Measurements from ENCODE around the gene TM7SF2. TPM values are rescaled to one million over a fixed set of nuclear protein-coding genes. Genes with fewer than 3 reads are reported as not detected.

The TM7SF2 gene
- total RNA-seq, 1 experiment from 2014 or later = 37.8 TPM

DNA sequence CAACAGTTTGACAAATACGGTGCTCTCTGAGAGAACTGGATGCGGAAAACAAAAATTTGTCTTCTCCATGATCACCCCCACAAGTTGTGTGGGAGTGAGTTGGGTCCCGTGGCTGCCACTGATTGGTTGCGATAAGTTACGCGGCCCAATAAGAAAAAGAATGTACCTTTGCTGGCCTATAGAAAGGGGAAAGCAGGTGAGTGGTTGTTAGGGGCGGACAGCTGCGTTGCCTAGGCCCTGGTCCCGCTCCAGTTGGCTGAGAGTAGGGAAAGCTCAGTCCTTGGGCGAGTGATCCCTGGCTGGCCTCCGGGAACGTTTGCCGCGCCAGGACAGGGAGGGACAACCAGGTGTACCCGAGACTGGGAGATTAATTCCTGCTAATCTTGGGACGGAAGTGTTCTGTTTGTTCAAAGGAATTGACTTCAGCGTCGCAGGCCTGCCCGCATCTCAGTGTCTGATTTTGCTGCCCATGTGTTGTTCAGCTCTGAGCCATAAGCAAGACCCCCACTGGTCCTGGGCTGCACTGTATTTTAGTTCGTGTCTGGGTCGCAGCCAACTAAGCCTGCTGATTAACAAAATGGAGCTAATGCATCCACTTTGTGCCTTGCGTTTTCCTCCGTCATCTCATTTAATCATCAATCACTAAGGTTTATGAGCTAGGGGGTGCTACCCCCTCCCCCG, 23.4 kb downstream of the TM7SF2 start:
- peak; percentile 98 for DNase-seq (ENCODE audit: low spot score)
- no peaks in the 10 kb centered on the region for H3K9me3 ChIP-seq (ENCODE audit: low read depth, low read length, poor library complexity, severe bottlenecking)
- peaks cover 17% of the 10 kb centered on the region for H3K4me1 ChIP-seq (ENCODE audit: insufficient read depth, low read length, poor library complexity, severe bottlenecking)
- H3K36me3 ChIP-seq (ENCODE audit: insufficient read depth, low read length, poor library complexity, severe bottlenecking) = peaks cover 28% of the 10 kb centered on the region
- H3K27me3 ChIP-seq (replicated peaks; ENCODE audit: insufficient read depth, low read depth, low read length, poor library complexity) = peaks cover 3% of the 10 kb centered on the region
- TF ChIP-seq, protein P1, sequence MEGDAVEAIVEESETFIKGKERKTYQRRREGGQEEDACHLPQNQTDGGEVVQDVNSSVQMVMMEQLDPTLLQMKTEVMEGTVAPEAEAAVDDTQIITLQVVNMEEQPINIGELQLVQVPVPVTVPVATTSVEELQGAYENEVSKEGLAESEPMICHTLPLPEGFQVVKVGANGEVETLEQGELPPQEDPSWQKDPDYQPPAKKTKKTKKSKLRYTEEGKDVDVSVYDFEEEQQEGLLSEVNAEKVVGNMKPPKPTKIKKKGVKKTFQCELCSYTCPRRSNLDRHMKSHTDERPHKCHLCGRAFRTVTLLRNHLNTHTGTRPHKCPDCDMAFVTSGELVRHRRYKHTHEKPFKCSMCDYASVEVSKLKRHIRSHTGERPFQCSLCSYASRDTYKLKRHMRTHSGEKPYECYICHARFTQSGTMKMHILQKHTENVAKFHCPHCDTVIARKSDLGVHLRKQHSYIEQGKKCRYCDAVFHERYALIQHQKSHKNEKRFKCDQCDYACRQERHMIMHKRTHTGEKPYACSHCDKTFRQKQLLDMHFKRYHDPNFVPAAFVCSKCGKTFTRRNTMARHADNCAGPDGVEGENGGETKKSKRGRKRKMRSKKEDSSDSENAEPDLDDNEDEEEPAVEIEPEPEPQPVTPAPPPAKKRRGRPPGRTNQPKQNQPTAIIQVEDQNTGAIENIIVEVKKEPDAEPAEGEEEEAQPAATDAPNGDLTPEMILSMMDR (conservative IDR thresholded peaks at IDR 0.05; ENCODE audit: low read depth, low read length) = no peak
- no peak for TF ChIP-seq EZH2 (IDR thresholded peaks at IDR 0.05; ENCODE audit: borderline replicate concordance, low read depth, low read length, poor library complexity, severe bottlenecking)
- CTCF ChIA-PET = interaction anchor here (1.0 kb wide), 2 partner anchors 18 to 23 kb away, joined by 3 read pairs; partner anchors contain the start of genes TM7SF2 and ZNHIT2
- TSS peak; percentile 89 for BruUV-seq (replicated peaks)
- peak overlapping the region; percentile 99 for H3K27ac ChIP-seq (ENCODE audit: low read depth, low read length, poor library complexity, severe bottlenecking)
- POLR2A ChIA-PET (ENCODE audit: low non-redundant PET) = interaction anchor here (0.5 to 1.4 kb wide), 4 partner anchors 13 to 196 kb away, joined by 3 to 6 read pairs (median 5); partner anchors contain the start of genes CAPN1, CDCA5, FAU and MRPL49
- intact Hi-C loops (cut with micrococcal nuclease; ENCODE audit: unreplicated experiment) = no loop called here
- H3K4me3 ChIP-seq (ENCODE audit: low read depth, low read length, poor library complexity, severe bottlenecking) = peak overlapping the region; percentile 70

DNA sequence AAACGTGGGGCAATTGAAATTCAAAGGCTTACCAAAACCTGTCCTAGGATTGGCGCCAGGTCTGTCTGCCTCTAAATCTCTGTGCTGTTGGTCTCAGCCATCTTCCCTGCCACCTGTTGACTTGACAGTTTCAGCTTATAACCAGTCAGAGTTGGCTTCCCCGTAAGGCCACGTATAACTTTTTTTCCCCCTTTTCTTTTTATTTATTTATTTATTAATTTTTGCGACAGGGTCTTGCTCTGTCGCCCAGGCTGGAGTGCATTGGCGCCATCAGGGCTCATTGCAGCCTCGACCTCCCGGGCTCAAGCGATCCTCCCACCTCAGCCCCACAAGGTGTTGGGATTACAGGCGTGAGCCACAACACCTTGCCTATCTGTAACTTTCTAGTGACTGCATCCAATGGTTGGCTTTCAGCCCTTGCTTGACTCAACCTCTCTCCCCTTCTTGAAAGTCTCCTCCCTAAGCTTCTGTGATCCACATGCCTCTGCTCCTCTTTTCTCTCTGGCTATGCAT, 24.0 kb downstream of the TM7SF2 start:
- no TSS peak for BruUV-seq (replicated peaks)
- ChIA-PET CTCF (interaction anchor here (1.0 kb wide), 2 partner anchors 18 to 24 kb away, joined by 3 read pairs; partner anchors contain the start of genes TM7SF2 and ZNHIT2), POLR2A (ENCODE audit: low non-redundant PET) (interaction anchor here (0.9 to 1.4 kb wide), 2 partner anchors 46 to 52 kb away, joined by 3 to 4 read pairs; partner anchors contain the start of genes CAPN1 and CDCA5)
- Histone ChIP-seq H3K36me3 (ENCODE audit: insufficient read depth, low read length, poor library complexity, severe bottlenecking) (peaks cover 22% of the 10 kb centered on the region), H3K9me3 (ENCODE audit: low read depth, low read length, poor library complexity, severe bottlenecking) (no peaks in the 10 kb centered on the region), H3K27ac (ENCODE audit: low read depth, low read length, poor library complexity, severe bottlenecking) (peak overlapping the region; percentile 99), H3K4me3 (ENCODE audit: low read depth, low read length, poor library complexity, severe bottlenecking) (peak overlapping the region; percentile 70), H3K4me1 (ENCODE audit: insufficient read depth, low read length, poor library complexity, severe bottlenecking) (peaks cover 17% of the 10 kb centered on the region), H3K27me3 (replicated peaks; ENCODE audit: insufficient read depth, low read depth, low read length, poor library complexity) (peaks cover 9% of the 10 kb centered on the region)
- no peak for DNase-seq (ENCODE audit: low spot score)
- no peak for TF ChIP-seq EZH2 (IDR thresholded peaks at IDR 0.05; ENCODE audit: borderline replicate concordance, low read depth, low read length, poor library complexity, severe bottlenecking)
- intact Hi-C loops (cut with micrococcal nuclease; ENCODE audit: unreplicated experiment) = no loop called here

DNA sequence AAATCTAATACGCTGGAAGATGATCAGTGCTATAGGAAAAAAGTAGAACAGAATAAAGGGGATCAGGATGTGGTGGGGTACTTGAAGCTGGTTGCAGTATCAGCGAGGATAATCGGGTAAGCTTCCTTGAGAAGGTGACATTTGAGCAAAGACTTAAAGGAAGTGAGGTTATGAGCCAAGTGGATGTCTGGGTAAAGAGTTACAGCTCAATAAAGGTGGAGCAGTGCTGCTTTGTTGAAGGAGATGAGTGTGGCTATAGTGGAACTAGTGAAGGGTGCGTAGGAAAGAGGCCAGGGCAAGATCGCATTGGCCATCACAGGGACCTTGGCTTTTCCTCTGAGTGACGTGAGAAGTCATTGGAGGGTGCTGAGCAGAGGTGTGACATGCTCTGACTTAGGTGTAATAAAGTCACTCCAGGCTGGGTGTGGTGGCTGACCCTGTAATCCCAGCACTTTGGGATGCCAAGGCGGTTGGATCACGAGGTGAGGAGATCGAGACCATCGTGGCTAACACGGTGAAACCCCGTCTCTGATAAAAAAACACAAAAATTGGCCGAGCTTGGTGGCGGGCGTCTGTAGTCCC, 24.9 kb downstream of the TM7SF2 start:
- DNase-seq (ENCODE audit: low spot score) = no peak
- Histone ChIP-seq H3K4me1 (ENCODE audit: insufficient read depth, low read length, poor library complexity, severe bottlenecking) (peaks cover 17% of the 10 kb centered on the region), H3K9me3 (ENCODE audit: low read depth, low read length, poor library complexity, severe bottlenecking) (no peaks in the 10 kb centered on the region), H3K27me3 (replicated peaks; ENCODE audit: insufficient read depth, low read depth, low read length, poor library complexity) (peaks cover 18% of the 10 kb centered on the region), H3K27ac (ENCODE audit: low read depth, low read length, poor library complexity, severe bottlenecking) (no peak overlapping the region), H3K4me3 (ENCODE audit: low read depth, low read length, poor library complexity, severe bottlenecking) (no peak overlapping the region), H3K36me3 (ENCODE audit: insufficient read depth, low read length, poor library complexity, severe bottlenecking) (peaks cover 13% of the 10 kb centered on the region)
- POLR2A ChIA-PET (ENCODE audit: low non-redundant PET) = interaction anchor here (1.4 kb wide), 1 partner anchor 45 kb away, joined by 4 read pairs; the partner anchor contains the start of gene CAPN1
- intact Hi-C loops (cut with micrococcal nuclease; ENCODE audit: unreplicated experiment) = no loop called here
- no TSS peak for BruUV-seq (replicated peaks)
- TF ChIP-seq EZH2 (IDR thresholded peaks at IDR 0.05; ENCODE audit: borderline replicate concordance, low read depth, low read length, poor library complexity, severe bottlenecking) = no peak
- TF ChIP-seq, protein P1 (conservative IDR thresholded peaks at IDR 0.05; ENCODE audit: low read depth, low read length) = no peak
- CTCF ChIA-PET = no interaction called here
